ENCODE measurements around the gene POLE4. TPM values are rescaled to one million over a fixed set of nuclear protein-coding genes. Genes with fewer than 3 reads are reported as not detected.
A peak's percentile ranks its signal among the peaks of the same experiment; 100 is the strongest.

The POLE4 gene
- total RNA-seq (10 to 100 TPM; 66.9 to 78.0 TPM), polyA plus RNA-seq (ENCODE audit: insufficient read length in 6 of 6) (10 to 100 TPM; 40.5 to 55.1 (median 44.3) TPM)
- long read RNA-seq, donor 1, transcript POLE4-205 (4 exons, 1,248 nt): major isoform, 47 of 48 reads
- long read RNA-seq, donor 1, partial matches to known transcripts: 0 of 48 reads
- long read RNA-seq, donor 1, other reads (novel, unspliced or antisense): 0 of 48 reads
- long read RNA-seq, donor 2, transcript POLE4-205 (4 exons, 1,248 nt): major isoform, 32 of 34 reads
- long read RNA-seq, donor 2, partial matches to known transcripts: 0 of 34 reads
- long read RNA-seq, donor 2, other reads (novel, unspliced or antisense): 0 of 34 reads
- long read RNA-seq, donor 3, transcript POLE4-205 (4 exons, 1,248 nt): major isoform, 29 of 29 reads
- long read RNA-seq, donor 3, partial matches to known transcripts: 0 of 29 reads
- long read RNA-seq, donor 3, other reads (novel, unspliced or antisense): 0 of 29 reads
- long read RNA-seq, donor 4, transcript POLE4-205 (4 exons, 1,248 nt): major isoform, 54 of 56 reads
- long read RNA-seq, donor 4, partial matches to known transcripts: 0 of 56 reads
- long read RNA-seq, donor 4, other reads (novel, unspliced or antisense): 2 of 56 reads
- long read RNA-seq, donor 5, transcript POLE4-205 (4 exons, 1,248 nt): major isoform, 44 of 47 reads
- long read RNA-seq, donor 5, partial matches to known transcripts: 0 of 47 reads
- long read RNA-seq, donor 5, other reads (novel, unspliced or antisense): 0 of 47 reads
- long read RNA-seq, donor 6, transcript POLE4-205 (4 exons, 1,248 nt): major isoform, 52 of 81 reads
- long read RNA-seq, donor 6, partial matches to known transcripts: 28 of 81 reads
- long read RNA-seq, donor 6, other reads (novel, unspliced or antisense): 0 of 81 reads
- long read RNA-seq, donor 7, transcript POLE4-205 (4 exons, 1,248 nt): major isoform, 30 of 30 reads
- long read RNA-seq, donor 7, partial matches to known transcripts: 0 of 30 reads
- long read RNA-seq, donor 7, other reads (novel, unspliced or antisense): 0 of 30 reads
- long read RNA-seq, donor 8, transcript POLE4-205 (4 exons, 1,248 nt): major isoform, 18 of 18 reads
- long read RNA-seq, donor 8, partial matches to known transcripts: 0 of 18 reads
- long read RNA-seq, donor 8, other reads (novel, unspliced or antisense): 0 of 18 reads
- long read RNA-seq, donor 9, partial matches to known transcripts: 0 of 1 reads
- long read RNA-seq, donor 9, other reads (novel, unspliced or antisense): 0 of 1 reads
- long read RNA-seq, donor 10, transcript POLE4-205 (4 exons, 1,248 nt): major isoform, 79 of 79 reads
- long read RNA-seq, donor 10, partial matches to known transcripts: 0 of 79 reads
- long read RNA-seq, donor 10, other reads (novel, unspliced or antisense): 0 of 79 reads
- long read RNA-seq, donor 11, transcript POLE4-205 (4 exons, 1,248 nt): major isoform, 58 of 70 reads
- long read RNA-seq, donor 11, partial matches to known transcripts: 11 of 70 reads
- long read RNA-seq, donor 11, other reads (novel, unspliced or antisense): 0 of 70 reads
- long read RNA-seq, donor 12, transcript POLE4-205 (4 exons, 1,248 nt): major isoform, 27 of 27 reads
- long read RNA-seq, donor 12, partial matches to known transcripts: 0 of 27 reads
- long read RNA-seq, donor 12, other reads (novel, unspliced or antisense): 0 of 27 reads

GRCh38 chr2:74958274-74959105, at the start of gene POLE4:
TSS of gene POLE4 (plus strand) at chr2:74958643. CDS start at chr2:74958680, 37 bp downstream.
- peaks cover 0 to 19% of the 10 kb centered on the region in 2 donors for H3K4me1 ChIP-seq
- H3K9me3 ChIP-seq: no peaks in the 10 kb centered on the region
- peak within 1 kb of the TSS; percentile 91 to 94 for H3K27ac ChIP-seq
- DNase-seq: peak; percentile 87 to 98 (median 94)
- H3K4me3 ChIP-seq: peak within 1 kb of the TSS; percentile 63 to 69
- H3K36me3 ChIP-seq: peaks cover 0 to 5% of the 10 kb centered on the region in 2 donors
- peak; percentile 99 for ATAC-seq
- H3K27me3 ChIP-seq: no peaks in the 10 kb centered on the region
- intact Hi-C loops (cut with DNase I): no loop called here
- no peak for TF ChIP-seq CTCF (IDR thresholded peaks at IDR 0.05)

GRCh38 chr2:74908748-74909444, 49.5 kb upstream of the POLE4 start:
- Histone ChIP-seq H3K36me3 (no peaks in the 10 kb centered on the region), H3K9me3 (no peaks in the 10 kb centered on the region), H3K4me3 (peak overlapping the region in 1 of 2 donors; percentile 8), H3K27me3 (peaks cover 5 to 41% of the 10 kb centered on the region in 2 donors), H3K4me1 (no peaks in the 10 kb centered on the region), H3K27ac (no peak overlapping the region)
- DNase-seq (peak in 1 of 4 donors; percentile 73), ATAC-seq (peak; percentile 87)
- intact Hi-C loops (cut with DNase I): no loop called here
- TF ChIP-seq CTCF (IDR thresholded peaks at IDR 0.05): no peak

GRCh38 chr2:74910245-74910644, 48.2 kb upstream of the POLE4 start:
- ATAC-seq (no peak), DNase-seq (no peak)
- Histone ChIP-seq H3K4me3 (no peak overlapping the region), H3K27me3 (peaks cover 5 to 41% of the 10 kb centered on the region in 2 donors), H3K4me1 (no peaks in the 10 kb centered on the region), H3K36me3 (no peaks in the 10 kb centered on the region), H3K9me3 (no peaks in the 10 kb centered on the region), H3K27ac (no peak overlapping the region)
- intact Hi-C loops (cut with DNase I): loop anchor here in 1 of 2 donors (10.0 kb wide), 1 partner anchor 495 kb away; no protein-coding TSS in a partner anchor
- TF ChIP-seq CTCF (IDR thresholded peaks at IDR 0.05): no peak
